NT2/D1 (cell line): ENCODE results near the gene WFDC6.
"Not testable (repeated sequence)": the region's sequence is repeated elsewhere in the genome, so short reads cannot be mapped to it uniquely, and the experiment has no call there.

Source experiments
- DNase-seq: peaks from one replicate; pipeline ENCODE4 v3.0.0-alpha.2; 2011; ENCODE audit warnings: low read depth, low spot score
- H3K27me3 ChIP-seq: 2 replicates; pipeline ENCODE4 v1.6.0; 2011; ENCODE audit warnings: mild to moderate bottlenecking; ENCODE audit not compliant: insufficient read length, insufficient read depth
- H3K36me3 ChIP-seq: 2 replicates; pipeline ENCODE4 v1.6.1; 2011; ENCODE audit warnings: mild to moderate bottlenecking, low read length, mixed read lengths; ENCODE audit not compliant: insufficient read depth, insufficient read length
- H3K4me1 ChIP-seq: 2 replicates; pipeline ENCODE4 v1.5.1; 2011; ENCODE audit not compliant: insufficient read depth, insufficient read length
- H3K4me3 ChIP-seq: 2 replicates; pipeline ENCODE4 v1.5.1; 2011; ENCODE audit warnings: low read depth; ENCODE audit not compliant: insufficient read length
- H3K9ac ChIP-seq: 2 replicates; pipeline ENCODE4 v1.6.0; 2011; ENCODE audit warnings: low read depth; ENCODE audit not compliant: insufficient read length
- H3K9me3 ChIP-seq: 2 replicates; pipeline ENCODE4 v1.5.1; 2011; ENCODE audit warnings: mild to moderate bottlenecking, low read length; ENCODE audit not compliant: insufficient read depth
- SUZ12 ChIP-seq: IDR thresholded peaks from 2 replicates; pipeline ENCODE4 v1.6.1; 2011; ENCODE audit not compliant: insufficient read length, insufficient read depth; ENCODE audit errors: extremely low read depth
- YY1 ChIP-seq: IDR thresholded peaks from 2 replicates; pipeline ENCODE4 v1.6.1; 2011; ENCODE audit not compliant: insufficient read length, insufficient read depth
- ZNF274 ChIP-seq: IDR thresholded peaks from 2 replicates; pipeline ENCODE4 v1.6.1; 2011; ENCODE audit warnings: mild to moderate bottlenecking, low read depth, low read length

The WFDC6 gene

GRCh38 chr20:45576995-45577394 is 37.7 kb upstream of the WFDC6 start:
- no peak overlapping the region for H3K4me3 ChIP-seq
- DNase-seq = no peak
- no peaks in the 10 kb centered on the region for H3K27me3 ChIP-seq

GRCh38 chr20:45575931-45576330 is 36.6 kb upstream of the WFDC6 start:
- Histone ChIP-seq H3K4me1 (no peaks in the 10 kb centered on the region), H3K36me3 (no peaks in the 10 kb centered on the region), H3K27me3 (no peaks in the 10 kb centered on the region), H3K9me3 (no peaks in the 10 kb centered on the region; the same call in 1 of the 2 replicates), H3K4me3 (no peak overlapping the region), H3K9ac (no peak overlapping the region)
- no peak for DNase-seq
- TF ChIP-seq ZNF274 (no peak), SUZ12 (no peak), YY1 (no peak)

More at GRCh38 chr20:45576995-45577394, 37.7 kb upstream of the WFDC6 start:
- no peak for TF ChIP-seq SUZ12
- TF ChIP-seq ZNF274 = no peak
- TF ChIP-seq YY1 = no peak
- Histone ChIP-seq H3K9ac (no peak overlapping the region), H3K4me1 (no peaks in the 10 kb centered on the region), H3K9me3 (no peaks in the 10 kb centered on the region; the same call in 1 of the 2 replicates), H3K36me3 (no peaks in the 10 kb centered on the region)

- not testable (repeated sequence) for H3K36me3 ChIP-seq, H3K9me3 ChIP-seq, H3K9ac ChIP-seq, H3K4me3 ChIP-seq, H3K27me3 ChIP-seq, H3K4me1 ChIP-seq, DNase-seq
These were observed 30.4 kb upstream of the WFDC6 start for GRCh38 chr20:45569650-45570049.

- no peak overlapping the region for H3K4me3 ChIP-seq
- DNase-seq = no peak
- no peaks in the 10 kb centered on the region for H3K36me3 ChIP-seq
- no peak overlapping the region for H3K9ac ChIP-seq
- TF ChIP-seq ZNF274 = no peak
- TF ChIP-seq YY1 = no peak
- TF ChIP-seq SUZ12 = no peak
- H3K4me1 ChIP-seq = no peaks in the 10 kb centered on the region
- no peaks in the 10 kb centered on the region for H3K27me3 ChIP-seq
- no peaks in the 10 kb centered on the region for H3K9me3 ChIP-seq
These were observed 25.5 kb upstream of the WFDC6 start for GRCh38 chr20:45564760-45565276.

- Histone ChIP-seq H3K4me1 (no peaks in the 10 kb centered on the region), H3K4me3 (no peak overlapping the region), H3K36me3 (no peaks in the 10 kb centered on the region), H3K27me3 (no peaks in the 10 kb centered on the region), H3K9me3 (no peaks in the 10 kb centered on the region), H3K9ac (no peak overlapping the region)
- DNase-seq = no peak
- TF ChIP-seq YY1 (no peak), ZNF274 (no peak), SUZ12 (no peak)
These were observed 15.9 kb upstream of the WFDC6 start for GRCh38 chr20:45555198-45555597.

GRCh38 chr20:45552456-45552855 is 13.2 kb upstream of the WFDC6 start:
- Histone ChIP-seq H3K9me3 (no peaks in the 10 kb centered on the region), H3K4me3 (no peak overlapping the region), H3K9ac (no peak overlapping the region), H3K4me1 (no peaks in the 10 kb centered on the region), H3K36me3 (no peaks in the 10 kb centered on the region), H3K27me3 (no peaks in the 10 kb centered on the region)
- no peak for TF ChIP-seq ZNF274
- TF ChIP-seq SUZ12 = no peak
- no peak for TF ChIP-seq YY1
- DNase-seq = no peak

GRCh38 chr20:45550765-45551164 is 11.5 kb upstream of the WFDC6 start:
- no peaks in the 10 kb centered on the region for H3K27me3 ChIP-seq
- H3K9me3 ChIP-seq = no peaks in the 10 kb centered on the region
- TF ChIP-seq YY1 (no peak), ZNF274 (no peak), SUZ12 (no peak)
- no peak for DNase-seq
- no peak overlapping the region for H3K4me3 ChIP-seq
- H3K4me1 ChIP-seq = no peaks in the 10 kb centered on the region
- H3K36me3 ChIP-seq = no peaks in the 10 kb centered on the region
- H3K9ac ChIP-seq = no peak overlapping the region

GRCh38 chr20:45548410-45548809 is 9.1 kb upstream of the WFDC6 start:
- no peaks in the 10 kb centered on the region for H3K9me3 ChIP-seq
- H3K36me3 ChIP-seq = no peaks in the 10 kb centered on the region
- H3K27me3 ChIP-seq = no peaks in the 10 kb centered on the region
- H3K4me1 ChIP-seq = no peaks in the 10 kb centered on the region
- no peak overlapping the region for H3K9ac ChIP-seq
- no peak overlapping the region for H3K4me3 ChIP-seq
- no peak for DNase-seq
- TF ChIP-seq SUZ12 = no peak
- no peak for TF ChIP-seq ZNF274
- no peak for TF ChIP-seq YY1
